Neural progenitor cell (in vitro differentiated cells): ENCODE results near the gene ELOVL1. TPM values are rescaled to one million over a fixed set of nuclear protein-coding genes. Genes with fewer than 3 reads are reported as not detected.

Experiments
- DNase-seq: peaks from one replicate; pipeline ENCODE4 v3.0.0-alpha.2; 2016; ENCODE audit warnings: low spot score
- H2AFZ ChIP-seq: fragments of 200-600 bp; sonication (generic); replicated peaks from 2 replicates; pipeline ENCODE4 v1.6.1; 2016; ENCODE audit warnings: antibody characterized with exemption
- H3F3A ChIP-seq: fragments of 200-600 bp; sonication (generic); 2 replicates; pipeline ENCODE4 v1.6.1; 2016; ENCODE audit warnings: antibody characterized with exemption, low read depth
- H3K27ac ChIP-seq: fragments of 200-600 bp; sonication (generic); 2 replicates; pipeline ENCODE4 v1.5.1; 2016; ENCODE audit warnings: mild to moderate bottlenecking
- H3K27me3 ChIP-seq: fragments of 200-600 bp; sonication (generic); 2 replicates; pipeline ENCODE4 v1.6.1; 2016; ENCODE audit warnings: mild to moderate bottlenecking, moderate library complexity
- H3K36me3 ChIP-seq: fragments of 200-600 bp; sonication (generic); 2 replicates; pipeline ENCODE4 v1.5.1; 2016
- H3K4me1 ChIP-seq: fragments of 200-600 bp; sonication (generic); 2 replicates; pipeline ENCODE4 v1.6.1; 2016; ENCODE audit warnings: mixed run types
- H3K4me2 ChIP-seq: fragments of 200-600 bp; sonication (generic); 2 replicates; pipeline ENCODE4 v1.6.1; 2016
- H3K4me3 ChIP-seq: fragments of 200-600 bp; sonication (generic); 2 replicates; pipeline ENCODE4 v1.5.1; 2016
- H3K79me2 ChIP-seq: fragments of 200-600 bp; sonication (generic); 2 replicates; pipeline ENCODE4 v1.6.1; 2016; ENCODE audit warnings: low read depth
- H3K9ac ChIP-seq: fragments of 200-600 bp; sonication (generic); 2 replicates; pipeline ENCODE4 v1.6.1; 2016
- H3K9me3 ChIP-seq: fragments of 200-600 bp; sonication (generic); 2 replicates; pipeline ENCODE4 v1.5.1; 2016; ENCODE audit warnings: low read depth
- H4K20me1 ChIP-seq: fragments of 200-600 bp; sonication (generic); 2 replicates; pipeline ENCODE4 v1.6.1; 2016; ENCODE audit warnings: low read depth
- H3K27ac Mint-ChIP-seq: 3 replicates; pipeline ENCODE4 v1.8.0; 2021; ENCODE audit warnings: mixed read lengths
- H3K27me3 Mint-ChIP-seq: 2 replicates; pipeline ENCODE4 v1.8.0; 2022; ENCODE audit warnings: low read depth, mild to moderate bottlenecking, inconsistent platforms, moderate library complexity, mixed read lengths; ENCODE audit not compliant: insufficient read depth
- H3K36me3 Mint-ChIP-seq: 3 replicates; pipeline ENCODE4 v1.8.0; 2021; ENCODE audit warnings: mixed read lengths
- H3K4me1 Mint-ChIP-seq: 3 replicates; pipeline ENCODE4 v1.8.0; 2021; ENCODE audit warnings: mixed read lengths
- H3K4me3 Mint-ChIP-seq: 3 replicates; pipeline ENCODE4 v1.8.0; 2021; ENCODE audit warnings: mild to moderate bottlenecking, moderate library complexity, mixed read lengths
- H3K9me3 Mint-ChIP-seq: 3 replicates; pipeline ENCODE4 v1.8.0; 2020; ENCODE audit warnings: mixed read lengths
- EZH2 ChIP-seq: fragments of 200-600 bp; sonication (generic); IDR thresholded peaks from 2 replicates; pipeline ENCODE4 v1.6.1; 2017; ENCODE audit warnings: antibody characterized with exemption, mild to moderate bottlenecking, moderate library complexity
- EZH2phosphoT487 ChIP-seq: fragments of 200-600 bp; sonication (generic); IDR thresholded peaks from 2 replicates; pipeline ENCODE4 v1.6.1; 2017; ENCODE audit warnings: antibody characterized with exemption
- total RNA-seq: library from RNA; depleted of rRNA; stranded (reverse); fragments of >200 nt; gene quantifications from 2 replicates; pipeline ENCODE4 v1.2.3, GENCODE V29; 2015; ENCODE audit warnings: low replicate concordance
- TF ChIP-seq, protein P1 (sequence below): fragments of 200-600 bp; sonication (generic); IDR thresholded peaks from 2 replicates; pipeline ENCODE4 v1.5.1; 2017; ENCODE audit warnings: antibody characterized with exemption, mild to moderate bottlenecking

ELOVL1 gene
- total RNA-seq, 1 donor from 2014 or later: 5.6 TPM

DNA sequence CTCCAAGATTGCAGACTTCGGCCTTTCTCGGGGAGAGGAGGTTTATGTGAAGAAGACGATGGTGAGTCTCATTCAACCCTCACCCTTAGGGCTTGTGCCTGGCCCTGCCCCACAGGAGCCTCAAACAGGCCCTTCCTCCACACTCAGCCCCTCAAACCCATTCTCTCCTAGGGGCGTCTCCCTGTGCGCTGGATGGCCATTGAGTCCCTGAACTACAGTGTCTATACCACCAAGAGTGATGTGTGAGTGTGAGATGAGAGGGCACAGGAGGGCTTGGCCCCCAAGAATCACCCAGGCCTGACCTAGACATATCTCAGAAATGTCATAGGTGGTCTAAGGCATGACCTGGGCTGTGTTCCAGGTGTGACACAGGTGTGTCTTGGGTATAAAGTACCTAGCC is 48.5 kb downstream of the ELOVL1 start:
- Histone ChIP-seq H3K4me3 (no peak overlapping the region), H4K20me1 (no peaks in the 10 kb centered on the region), H3K4me2 (no peak overlapping the region), H3K9ac (no peak overlapping the region), H3K27me3 (no peaks in the 10 kb centered on the region), H3K4me1 (no peaks in the 10 kb centered on the region), H2AFZ (no peak overlapping the region), H3K9me3 (no peaks in the 10 kb centered on the region), H3K79me2 (no peaks in the 10 kb centered on the region), H3F3A (no peaks in the 10 kb centered on the region), H3K27ac (no peak overlapping the region), H3K36me3 (no peaks in the 10 kb centered on the region)
- peaks cover 3% of the 10 kb centered on the region for H3K27me3 Mint-ChIP-seq
- peak overlapping the region; percentile 9 for H3K27ac Mint-ChIP-seq
- DNase-seq: no peak
- no peak for TF ChIP-seq EZH2
- TF ChIP-seq, protein P1, sequence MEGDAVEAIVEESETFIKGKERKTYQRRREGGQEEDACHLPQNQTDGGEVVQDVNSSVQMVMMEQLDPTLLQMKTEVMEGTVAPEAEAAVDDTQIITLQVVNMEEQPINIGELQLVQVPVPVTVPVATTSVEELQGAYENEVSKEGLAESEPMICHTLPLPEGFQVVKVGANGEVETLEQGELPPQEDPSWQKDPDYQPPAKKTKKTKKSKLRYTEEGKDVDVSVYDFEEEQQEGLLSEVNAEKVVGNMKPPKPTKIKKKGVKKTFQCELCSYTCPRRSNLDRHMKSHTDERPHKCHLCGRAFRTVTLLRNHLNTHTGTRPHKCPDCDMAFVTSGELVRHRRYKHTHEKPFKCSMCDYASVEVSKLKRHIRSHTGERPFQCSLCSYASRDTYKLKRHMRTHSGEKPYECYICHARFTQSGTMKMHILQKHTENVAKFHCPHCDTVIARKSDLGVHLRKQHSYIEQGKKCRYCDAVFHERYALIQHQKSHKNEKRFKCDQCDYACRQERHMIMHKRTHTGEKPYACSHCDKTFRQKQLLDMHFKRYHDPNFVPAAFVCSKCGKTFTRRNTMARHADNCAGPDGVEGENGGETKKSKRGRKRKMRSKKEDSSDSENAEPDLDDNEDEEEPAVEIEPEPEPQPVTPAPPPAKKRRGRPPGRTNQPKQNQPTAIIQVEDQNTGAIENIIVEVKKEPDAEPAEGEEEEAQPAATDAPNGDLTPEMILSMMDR: no peak
- no peak for TF ChIP-seq EZH2phosphoT487
- H3K9me3 Mint-ChIP-seq: no peaks in the 10 kb centered on the region
- H3K36me3 Mint-ChIP-seq: no peaks in the 10 kb centered on the region
- H3K4me1 Mint-ChIP-seq: no peaks in the 10 kb centered on the region
- H3K4me3 Mint-ChIP-seq: no peak overlapping the region

DNA sequence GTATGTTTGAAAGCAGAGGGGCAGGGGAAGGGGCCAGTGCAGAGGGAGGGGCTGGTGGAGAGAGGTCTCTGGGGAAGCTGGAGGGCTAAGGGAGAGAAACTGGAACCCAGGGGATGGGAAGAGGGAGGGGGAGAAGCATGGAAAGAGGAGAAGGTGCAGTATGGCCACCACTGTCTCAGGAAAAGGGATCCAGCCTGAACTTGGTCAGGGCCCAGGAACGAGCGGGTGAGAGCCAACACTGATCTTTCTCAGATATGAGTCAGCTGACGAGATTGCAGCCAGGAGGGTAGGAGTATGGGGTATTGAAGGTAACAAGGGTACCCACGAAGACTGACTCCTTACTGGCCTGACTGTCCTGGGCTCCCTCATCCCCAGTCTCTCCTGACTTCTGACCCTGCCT is 49.0 kb downstream of the ELOVL1 start:
- no peak overlapping the region for H3K27ac Mint-ChIP-seq
- Histone ChIP-seq H3K4me2 (no peak overlapping the region), H3K9me3 (no peaks in the 10 kb centered on the region), H3K27me3 (no peaks in the 10 kb centered on the region), H3F3A (no peaks in the 10 kb centered on the region), H3K36me3 (no peaks in the 10 kb centered on the region), H3K79me2 (no peaks in the 10 kb centered on the region), H2AFZ (no peak overlapping the region), H3K4me3 (no peak overlapping the region), H3K9ac (no peak overlapping the region), H3K4me1 (no peaks in the 10 kb centered on the region), H3K27ac (no peak overlapping the region), H4K20me1 (no peaks in the 10 kb centered on the region)
- no peaks in the 10 kb centered on the region for H3K9me3 Mint-ChIP-seq
- no peaks in the 10 kb centered on the region for H3K36me3 Mint-ChIP-seq
- TF ChIP-seq, protein P1: no peak
- TF ChIP-seq EZH2: no peak
- TF ChIP-seq EZH2phosphoT487: no peak
- H3K4me3 Mint-ChIP-seq: no peak overlapping the region
- peaks cover 3% of the 10 kb centered on the region for H3K27me3 Mint-ChIP-seq
- no peak for DNase-seq
- H3K4me1 Mint-ChIP-seq: no peaks in the 10 kb centered on the region

DNA sequence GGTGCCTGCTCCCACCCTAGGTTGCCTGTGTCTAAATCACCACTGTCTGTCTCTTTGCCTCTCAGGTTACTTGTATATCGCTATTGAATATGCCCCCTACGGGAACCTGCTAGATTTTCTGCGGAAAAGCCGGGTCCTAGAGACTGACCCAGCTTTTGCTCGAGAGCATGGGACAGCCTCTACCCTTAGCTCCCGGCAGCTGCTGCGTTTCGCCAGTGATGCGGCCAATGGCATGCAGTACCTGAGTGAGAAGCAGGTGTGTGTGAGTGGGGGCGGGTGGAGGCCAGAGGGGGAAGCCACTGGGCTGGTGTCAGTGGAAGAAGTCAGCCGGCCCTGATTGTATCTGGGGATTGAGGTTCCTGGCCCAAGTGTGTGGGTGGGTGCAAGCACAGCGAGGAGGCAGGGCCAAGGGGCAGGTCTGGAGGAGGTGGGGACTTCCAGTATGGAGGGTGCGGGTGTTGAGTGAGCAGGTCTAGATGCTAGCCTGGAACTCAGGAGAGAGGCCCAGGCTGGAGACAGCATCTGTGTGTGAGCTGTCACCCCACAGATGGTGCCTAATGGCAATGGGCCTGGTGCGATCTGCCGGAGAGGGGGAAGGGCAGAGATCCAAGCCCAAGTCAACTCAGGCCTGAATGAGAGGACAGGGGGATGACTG is 49.9 kb downstream of the ELOVL1 start:
- TF ChIP-seq EZH2phosphoT487 (no peak), EZH2 (no peak)
- TF ChIP-seq, protein P1: no peak
- Histone ChIP-seq H3K4me1 (no peaks in the 10 kb centered on the region), H4K20me1 (no peaks in the 10 kb centered on the region), H3K4me2 (no peak overlapping the region), H2AFZ (no peak overlapping the region), H3K9ac (no peak overlapping the region), H3K36me3 (no peaks in the 10 kb centered on the region), H3K79me2 (no peaks in the 10 kb centered on the region), H3K27me3 (no peaks in the 10 kb centered on the region), H3F3A (no peaks in the 10 kb centered on the region), H3K9me3 (no peaks in the 10 kb centered on the region), H3K27ac (no peak overlapping the region), H3K4me3 (no peak overlapping the region)
- Mint-ChIP-seq H3K9me3 (no peaks in the 10 kb centered on the region), H3K4me1 (no peaks in the 10 kb centered on the region), H3K27me3 (peaks cover 3% of the 10 kb centered on the region), H3K27ac (peak overlapping the region; percentile 57), H3K4me3 (peak overlapping the region; percentile 46), H3K36me3 (no peaks in the 10 kb centered on the region)
- no peak for DNase-seq
